ENCODE results near the gene C10orf120. TPM values are rescaled to one million over a fixed set of nuclear protein-coding genes. Genes with fewer than 3 reads are reported as not detected.

The C10orf120 gene
- total and polyA plus RNA-seq, 2 donors (not counting 3 experiments of a cell fraction or from before 2014, with no cell fraction given): not detected

DNA sequence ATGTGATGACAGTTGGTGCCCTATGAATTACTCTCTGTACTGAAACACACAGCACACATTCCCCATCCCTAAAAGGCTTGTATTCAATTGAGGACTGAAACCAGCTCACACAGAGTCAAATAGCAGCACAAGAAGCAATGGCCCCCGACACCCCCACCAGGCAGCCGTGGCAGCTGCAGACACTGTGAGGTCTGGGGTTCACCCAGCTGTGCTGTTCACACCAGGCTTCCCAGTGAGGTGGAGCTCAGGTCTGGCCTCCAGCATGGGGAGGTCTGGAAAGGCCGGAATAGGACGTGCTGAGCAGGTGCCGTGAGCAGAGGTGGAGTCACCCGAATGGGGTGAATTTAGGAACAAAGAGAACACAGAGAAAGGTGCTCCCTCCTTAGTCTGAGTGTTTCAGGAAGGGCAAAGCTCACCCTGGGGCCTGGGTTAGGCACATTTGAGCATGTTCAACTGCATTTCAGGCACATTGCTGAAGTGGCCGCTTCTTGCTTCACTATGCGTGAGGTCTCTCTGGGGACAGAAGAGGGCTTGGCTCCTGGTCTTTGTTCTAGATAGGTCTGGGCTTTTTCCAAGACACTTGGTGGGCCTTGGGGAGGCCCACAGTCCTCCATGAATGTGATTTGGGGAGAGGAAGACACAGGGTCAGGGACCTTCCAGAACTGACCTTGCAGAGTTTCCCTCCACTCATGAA is 41.1 kb downstream of the C10orf120 start:
- FAIRE-seq: no peak
- intact Hi-C loops (cut with micrococcal nuclease): no loop called here
- TF ChIP-seq, protein P1, sequence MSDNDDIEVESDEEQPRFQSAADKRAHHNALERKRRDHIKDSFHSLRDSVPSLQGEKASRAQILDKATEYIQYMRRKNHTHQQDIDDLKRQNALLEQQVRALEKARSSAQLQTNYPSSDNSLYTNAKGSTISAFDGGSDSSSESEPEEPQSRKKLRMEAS (IDR thresholded peaks at IDR 0.05; ENCODE audit: insufficient read depth, insufficient read length): no peak
- TF ChIP-seq GATA2 (IDR thresholded peaks at IDR 0.05; ENCODE audit: insufficient read depth, insufficient read length, low read depth, low read length): no peak
- no peak for TF ChIP-seq MYC (IDR thresholded peaks at IDR 0.05; ENCODE audit: low read depth, low read length)
- TF ChIP-seq, protein P2, sequence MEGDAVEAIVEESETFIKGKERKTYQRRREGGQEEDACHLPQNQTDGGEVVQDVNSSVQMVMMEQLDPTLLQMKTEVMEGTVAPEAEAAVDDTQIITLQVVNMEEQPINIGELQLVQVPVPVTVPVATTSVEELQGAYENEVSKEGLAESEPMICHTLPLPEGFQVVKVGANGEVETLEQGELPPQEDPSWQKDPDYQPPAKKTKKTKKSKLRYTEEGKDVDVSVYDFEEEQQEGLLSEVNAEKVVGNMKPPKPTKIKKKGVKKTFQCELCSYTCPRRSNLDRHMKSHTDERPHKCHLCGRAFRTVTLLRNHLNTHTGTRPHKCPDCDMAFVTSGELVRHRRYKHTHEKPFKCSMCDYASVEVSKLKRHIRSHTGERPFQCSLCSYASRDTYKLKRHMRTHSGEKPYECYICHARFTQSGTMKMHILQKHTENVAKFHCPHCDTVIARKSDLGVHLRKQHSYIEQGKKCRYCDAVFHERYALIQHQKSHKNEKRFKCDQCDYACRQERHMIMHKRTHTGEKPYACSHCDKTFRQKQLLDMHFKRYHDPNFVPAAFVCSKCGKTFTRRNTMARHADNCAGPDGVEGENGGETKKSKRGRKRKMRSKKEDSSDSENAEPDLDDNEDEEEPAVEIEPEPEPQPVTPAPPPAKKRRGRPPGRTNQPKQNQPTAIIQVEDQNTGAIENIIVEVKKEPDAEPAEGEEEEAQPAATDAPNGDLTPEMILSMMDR (IDR thresholded peaks at IDR 0.05; ENCODE audit: extremely low read depth in 1 of 2, insufficient read depth in 1 of 2, low read depth in 1 of 2, low read length in 2 of 2): no peak
- no peak for TF ChIP-seq EZH2 (IDR thresholded peaks at IDR 0.05; ENCODE audit: borderline replicate concordance, low read depth, low read length, severe bottlenecking)
- TF ChIP-seq JUN (IDR thresholded peaks at IDR 0.05; ENCODE audit: borderline replicate concordance, insufficient read depth, insufficient read length, low read depth): no peak
- TF ChIP-seq POLR2A (IDR thresholded peaks at IDR 0.05; ENCODE audit: low read depth, low read length): no peak
- no peak for TF ChIP-seq POLR2AphosphoS5 (IDR thresholded peaks at IDR 0.05; ENCODE audit: insufficient read depth, low read depth, low read length)
- no peak for TF ChIP-seq FOS (IDR thresholded peaks at IDR 0.05; ENCODE audit: borderline replicate concordance, insufficient read depth, low read length)
- H3K4me2 ChIP-seq (ENCODE audit: insufficient read depth, low read length): no peak overlapping the region
- no peaks in the 10 kb centered on the region for H3K79me2 ChIP-seq (ENCODE audit: control insufficient read depth, insufficient read depth, low read length)
- no peaks in the 10 kb centered on the region for H3K36me3 ChIP-seq (ENCODE audit: control insufficient read depth in 2 of 2, extremely low read depth in 1 of 2, insufficient read depth in 2 of 2, low read length in 2 of 2)
- no peak overlapping the region for H3K4me3 ChIP-seq (replicated peaks in 1 of 3; ENCODE audit: insufficient read depth in 1 of 3, low read depth in 1 of 3, low read length in 3 of 3)
- dilution Hi-C loops (cut with MboI; ENCODE audit: extremely low pct_ligation_motif_present, low sequenced_read_pairs): no loop called here
- H3K9me1 ChIP-seq (replicated peaks; ENCODE audit: control insufficient read depth, extremely low read depth, insufficient read depth, low read length): no peaks in the 10 kb centered on the region
- H3K27ac ChIP-seq (ENCODE audit: insufficient read depth, low read depth, low read length): no peak overlapping the region
- POLR2A ChIA-PET: interaction anchor here (0.6 kb wide), 1 partner anchor 8 kb away, joined by 3 read pairs; no protein-coding TSS in a partner anchor
- H3K9me3 ChIP-seq (replicated peaks; ENCODE audit: control insufficient read depth, insufficient read depth, low read length): no peaks in the 10 kb centered on the region
- CTCF ChIA-PET: interaction anchor here (2.8 kb wide), 1 partner anchor 10 kb away, joined by 21 read pairs; no protein-coding TSS in a partner anchor
- H3K9ac ChIP-seq (replicated peaks; ENCODE audit: extremely low read depth, insufficient read depth, low read length): no peak overlapping the region
- H3K4me1 ChIP-seq (ENCODE audit: control insufficient read depth, extremely low read depth, insufficient read depth, low read length): no peaks in the 10 kb centered on the region
- H3K27me3 ChIP-seq (ENCODE audit: control insufficient read depth in 2 of 2, insufficient read depth in 2 of 2, low read length in 2 of 2): peaks cover 0 to 3% of the 10 kb centered on the region in 2 experiments
- H4K20me1 ChIP-seq (replicated peaks; ENCODE audit: control insufficient read depth, extremely low read depth, insufficient read depth, low read length): no peaks in the 10 kb centered on the region
- H2AFZ ChIP-seq (ENCODE audit: low read depth, low read length): no peak overlapping the region
- DNase-seq (ENCODE audit: low read depth, low spot score): no peak
- BruUV-seq (replicated peaks): no TSS peak
